ENCODE results near the gene NDUFS1. TPM values are rescaled to one million over a fixed set of nuclear protein-coding genes. Genes with fewer than 3 reads are reported as not detected.

The NDUFS1 gene
- total and polyA plus RNA-seq, 2 of the 8 experiments (the other 6 are each of a cell fraction or from before 2014, with no cell fraction given): 42.1 to 97.0 TPM

- TF ChIP-seq KDM4A (IDR thresholded peaks at IDR 0.05; ENCODE audit: low read depth, low read length, severe bottlenecking): no peak
- no peak for TF ChIP-seq SP2 (IDR thresholded peaks at IDR 0.05; ENCODE audit: low read length)
- no peak for TF ChIP-seq SUZ12 (IDR thresholded peaks at IDR 0.05; ENCODE audit: low read length)
- TF ChIP-seq NRF1 (IDR thresholded peaks at IDR 0.05; ENCODE audit: low read depth, low read length): no peak
- TF ChIP-seq EP300 (IDR thresholded peaks at IDR 0.05; ENCODE audit: borderline replicate concordance in 1 of 2, low read depth in 2 of 2, low read length in 2 of 2): no peak
- TF ChIP-seq RNF2 (IDR thresholded peaks at IDR 0.05; ENCODE audit: borderline replicate concordance, low read depth, low read length, missing control alignments, poor library complexity, severe bottlenecking): no peak
These were observed 50.5 kb downstream of the NDUFS1 start (continued) for GRCh38 chr2:206108713-206109112.

Data from H1 (cell line).